ENCODE measurements around the gene CXorf58. TPM values are rescaled to one million over a fixed set of nuclear protein-coding genes. Genes with fewer than 3 reads are reported as not detected.

Gene CXorf58
- polyA plus RNA-seq, 1 experiment = not detected

DNA sequence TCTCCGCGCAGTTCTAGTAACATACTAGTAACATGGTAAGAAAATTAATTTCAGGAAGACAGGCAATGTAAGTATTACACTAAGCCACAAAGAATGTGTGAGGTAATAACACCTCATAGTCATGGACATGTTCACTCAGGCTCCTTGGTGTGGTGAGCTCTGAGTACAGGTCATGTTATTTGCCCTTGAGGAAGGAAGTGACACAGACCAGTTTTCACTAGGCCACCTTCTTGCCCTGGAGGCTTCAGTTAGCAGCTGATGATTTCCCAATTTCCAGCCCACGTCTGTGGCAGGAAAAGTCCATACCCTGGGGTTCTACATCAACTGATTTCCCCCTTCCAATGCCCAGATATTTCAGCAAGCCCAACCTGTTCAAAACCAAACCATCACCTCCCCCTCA is 6.7 kb upstream of the CXorf58 start:
- Histone ChIP-seq H3K4me3 (ENCODE audit: low read depth, low read length) (no peak overlapping the region), H3K9me3 (ENCODE audit: control insufficient read depth, insufficient read depth, low read length) (no peaks in the 10 kb centered on the region), H3K27me3 (ENCODE audit: control insufficient read depth, insufficient read depth, low read length) (no peaks in the 10 kb centered on the region), H3K27ac (ENCODE audit: low read depth, low read length) (peak overlapping the region; percentile 21)
- peak; percentile 23 for DNase-seq (ENCODE audit: low read depth, low spot score)
- CTCF ChIA-PET = interaction anchor here (0.5 to 4.4 kb wide), 28 partner anchors 11 to 1916 kb away, joined by 3 to 102 read pairs (median 8); partner anchors contain the start of genes ACOT9, EIF2S3 and SAT1
- TF ChIP-seq, protein P1, sequence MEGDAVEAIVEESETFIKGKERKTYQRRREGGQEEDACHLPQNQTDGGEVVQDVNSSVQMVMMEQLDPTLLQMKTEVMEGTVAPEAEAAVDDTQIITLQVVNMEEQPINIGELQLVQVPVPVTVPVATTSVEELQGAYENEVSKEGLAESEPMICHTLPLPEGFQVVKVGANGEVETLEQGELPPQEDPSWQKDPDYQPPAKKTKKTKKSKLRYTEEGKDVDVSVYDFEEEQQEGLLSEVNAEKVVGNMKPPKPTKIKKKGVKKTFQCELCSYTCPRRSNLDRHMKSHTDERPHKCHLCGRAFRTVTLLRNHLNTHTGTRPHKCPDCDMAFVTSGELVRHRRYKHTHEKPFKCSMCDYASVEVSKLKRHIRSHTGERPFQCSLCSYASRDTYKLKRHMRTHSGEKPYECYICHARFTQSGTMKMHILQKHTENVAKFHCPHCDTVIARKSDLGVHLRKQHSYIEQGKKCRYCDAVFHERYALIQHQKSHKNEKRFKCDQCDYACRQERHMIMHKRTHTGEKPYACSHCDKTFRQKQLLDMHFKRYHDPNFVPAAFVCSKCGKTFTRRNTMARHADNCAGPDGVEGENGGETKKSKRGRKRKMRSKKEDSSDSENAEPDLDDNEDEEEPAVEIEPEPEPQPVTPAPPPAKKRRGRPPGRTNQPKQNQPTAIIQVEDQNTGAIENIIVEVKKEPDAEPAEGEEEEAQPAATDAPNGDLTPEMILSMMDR (IDR thresholded peaks at IDR 0.05; ENCODE audit: low read depth, low read length) = no peak
- POLR2A ChIA-PET = interaction anchor here (0.8 to 3.1 kb wide), 3 partner anchors 81 to 154 kb away, joined by 3 to 60 read pairs (median 4); partner anchors contain the start of genes EIF2S3 and SAT1

DNA sequence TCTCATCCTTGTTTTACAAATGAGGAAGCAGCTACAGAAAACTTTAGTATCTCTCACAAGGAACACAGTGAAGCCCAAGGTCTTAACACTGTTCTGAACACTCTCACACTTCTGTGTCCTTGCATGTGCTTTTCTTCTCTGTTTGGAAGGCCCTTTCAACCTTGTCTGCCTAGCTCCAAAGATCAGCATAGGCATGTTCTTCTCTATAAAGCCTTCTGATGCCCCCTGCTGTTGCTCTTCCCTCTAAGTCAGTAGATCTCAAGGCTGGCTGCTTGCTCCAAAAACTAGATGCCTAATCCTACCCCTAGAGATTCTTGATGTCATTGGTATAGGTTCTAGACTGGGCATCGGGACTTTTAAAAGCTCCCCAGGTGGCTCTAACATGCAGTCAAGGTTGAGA is 6.0 kb upstream of the CXorf58 start:
- TF ChIP-seq, protein P1 (IDR thresholded peaks at IDR 0.05; ENCODE audit: low read depth, low read length) = peak; percentile 60

DNA sequence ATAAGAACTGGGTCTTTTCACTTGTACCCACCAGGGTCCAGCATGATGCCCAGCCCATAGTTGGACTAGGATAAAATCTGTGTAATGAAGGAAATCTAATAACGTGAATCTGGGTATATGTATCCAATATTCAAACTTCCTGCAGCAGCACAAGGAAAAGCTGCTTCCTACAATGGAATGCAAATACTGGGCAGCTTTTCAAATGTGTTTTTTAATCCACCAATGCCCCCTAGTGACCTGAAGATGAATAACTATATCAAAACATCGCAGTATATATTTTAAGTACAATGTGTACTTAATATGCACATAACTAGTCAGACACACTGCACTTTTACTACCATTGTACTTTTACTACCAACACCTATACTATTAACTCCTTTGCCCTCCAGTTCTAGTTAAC is 5.4 kb upstream of the CXorf58 start:
- Histone ChIP-seq H3K9me3 (ENCODE audit: control insufficient read depth, insufficient read depth, low read length) (no peaks in the 10 kb centered on the region; the same call in 1 of the 2 replicates), H3K4me3 (ENCODE audit: low read depth, low read length) (no peak overlapping the region), H3K27me3 (ENCODE audit: control insufficient read depth, insufficient read depth, low read length) (no peaks in the 10 kb centered on the region), H3K27ac (ENCODE audit: low read depth, low read length) (no peak overlapping the region)
- DNase-seq (ENCODE audit: low read depth, low spot score) = no peak
- TF ChIP-seq, protein P1 (IDR thresholded peaks at IDR 0.05; ENCODE audit: low read depth, low read length) = peak; percentile 51
- POLR2A ChIA-PET = interaction anchor here (0.8 to 3.1 kb wide), 5 partner anchors 119 to 161 kb away, joined by 3 to 60 read pairs (median 4); partner anchors contain the start of genes ACOT9, EIF2S3 and SAT1
- CTCF ChIA-PET = interaction anchor here (0.5 to 4.4 kb wide), 36 partner anchors 10 to 1918 kb away, joined by 3 to 102 read pairs (median 6); partner anchors contain the start of genes ACOT9, EIF2S3, KLHL15 and SAT1

More for the DNA sequence above, 6.0 kb upstream of the CXorf58 start:
- Histone ChIP-seq H3K27ac (ENCODE audit: low read depth, low read length) (no peak overlapping the region), H3K4me3 (ENCODE audit: low read depth, low read length) (no peak overlapping the region), H3K9me3 (ENCODE audit: control insufficient read depth, insufficient read depth, low read length) (no peaks in the 10 kb centered on the region), H3K27me3 (ENCODE audit: control insufficient read depth, insufficient read depth, low read length) (no peaks in the 10 kb centered on the region)
- ChIA-PET POLR2A (interaction anchor here (0.8 to 3.1 kb wide), 6 partner anchors 81 to 160 kb away, joined by 3 to 60 read pairs (median 4); partner anchors contain the start of genes ACOT9, EIF2S3 and SAT1), CTCF (interaction anchor here (0.6 to 4.4 kb wide), 42 partner anchors 11 to 1917 kb away, joined by 3 to 102 read pairs (median 5); partner anchors contain the start of genes ACOT9, EIF2S3, KLHL15 and SAT1)
- peak; percentile 49 for DNase-seq (ENCODE audit: low read depth, low spot score)

DNA sequence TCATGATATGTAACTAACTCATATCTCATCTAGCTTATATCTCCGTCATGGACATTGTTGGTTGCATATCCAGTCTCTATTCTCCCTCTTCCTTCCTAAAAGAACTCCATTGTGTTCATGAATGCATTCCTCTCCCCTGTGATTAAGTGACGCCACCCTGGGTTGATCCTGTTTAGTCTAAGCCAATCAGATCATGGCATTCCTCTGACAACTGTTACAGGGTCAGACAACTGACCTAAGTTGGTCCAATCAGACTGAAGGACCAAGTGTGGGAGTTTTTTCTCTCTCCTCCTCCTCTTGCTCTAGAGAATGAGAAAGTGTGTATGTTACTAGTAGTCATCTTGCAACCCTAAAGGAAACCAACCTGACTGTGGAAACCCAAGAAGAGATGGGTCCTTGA is 3.7 kb upstream of the CXorf58 start:
- no peaks in the 10 kb centered on the region; the same call in 1 of the 2 replicates for H3K9me3 ChIP-seq (ENCODE audit: control insufficient read depth, insufficient read depth, low read length)
- H3K27ac ChIP-seq (ENCODE audit: low read depth, low read length) = no peak overlapping the region
- no peak overlapping the region for H3K4me3 ChIP-seq (ENCODE audit: low read depth, low read length)
- DNase-seq (ENCODE audit: low read depth, low spot score) = no peak
- TF ChIP-seq, protein P1 (IDR thresholded peaks at IDR 0.05; ENCODE audit: low read depth, low read length) = no peak
- ChIA-PET CTCF (interaction anchor here (0.6 to 4.4 kb wide), 3 partner anchors 210 to 604 kb away, joined by 3 to 102 read pairs (median 9); no protein-coding TSS in a partner anchor), POLR2A (interaction anchor here (1.0 kb wide), 1 partner anchor 121 kb away, joined by 3 read pairs; the partner anchor contains the start of gene SAT1)
- no peaks in the 10 kb centered on the region for H3K27me3 ChIP-seq (ENCODE audit: control insufficient read depth, insufficient read depth, low read length)

DNA sequence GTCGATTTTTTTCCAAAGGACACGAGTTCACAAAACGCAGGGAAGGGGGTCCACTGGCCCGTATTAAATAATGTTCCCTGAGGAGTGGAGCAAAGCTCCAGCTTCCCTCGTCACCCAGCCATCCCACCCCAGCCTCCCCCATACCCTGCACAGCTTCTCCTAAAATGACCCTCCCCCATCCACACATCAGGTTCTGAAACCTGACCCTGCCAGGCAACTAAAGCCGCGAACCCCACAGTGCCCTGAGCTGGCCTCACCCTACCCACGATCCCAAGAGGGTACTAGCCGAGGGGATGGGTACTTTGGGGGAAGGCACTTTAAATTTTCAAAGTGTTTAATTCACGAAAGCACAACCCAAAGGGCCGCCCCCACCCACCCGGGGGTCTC is 702 bp upstream of the CXorf58 start:
- H3K27me3 ChIP-seq (ENCODE audit: control insufficient read depth, insufficient read depth, low read length) = no peaks in the 10 kb centered on the region
- no peak overlapping the region for H3K27ac ChIP-seq (ENCODE audit: low read depth, low read length)
- TF ChIP-seq, protein P1 (IDR thresholded peaks at IDR 0.05; ENCODE audit: low read depth, low read length) = no peak
- no peaks in the 10 kb centered on the region; the same call in 1 of the 2 replicates for H3K9me3 ChIP-seq (ENCODE audit: control insufficient read depth, insufficient read depth, low read length)
- H3K4me3 ChIP-seq (ENCODE audit: low read depth, low read length) = peak overlapping the region; percentile 68
- no peak for DNase-seq (ENCODE audit: low read depth, low spot score)
- CTCF ChIA-PET = interaction anchor here (0.7 to 3.1 kb wide), 5 partner anchors 124 to 335 kb away, joined by 4 to 15 read pairs (median 5); partner anchors contain the start of genes EIF2S3 and SAT1
- POLR2A ChIA-PET = interaction anchor here (1.0 to 2.4 kb wide), 3 partner anchors 123 to 126 kb away, joined by 4 to 6 read pairs (median 5); partner anchors contain the start of gene SAT1

All from AG04450 (cell line).